ENCODE measurements around the gene S1PR1. TPM values are rescaled to one million over a fixed set of nuclear protein-coding genes. Genes with fewer than 3 reads are reported as not detected.

The S1PR1 gene
- total RNA-seq, 5 donors from 2014 or later (not counting 1 experiment from before 2014, with no cell fraction given): 178 to 368 (median 354) TPM

DNA sequence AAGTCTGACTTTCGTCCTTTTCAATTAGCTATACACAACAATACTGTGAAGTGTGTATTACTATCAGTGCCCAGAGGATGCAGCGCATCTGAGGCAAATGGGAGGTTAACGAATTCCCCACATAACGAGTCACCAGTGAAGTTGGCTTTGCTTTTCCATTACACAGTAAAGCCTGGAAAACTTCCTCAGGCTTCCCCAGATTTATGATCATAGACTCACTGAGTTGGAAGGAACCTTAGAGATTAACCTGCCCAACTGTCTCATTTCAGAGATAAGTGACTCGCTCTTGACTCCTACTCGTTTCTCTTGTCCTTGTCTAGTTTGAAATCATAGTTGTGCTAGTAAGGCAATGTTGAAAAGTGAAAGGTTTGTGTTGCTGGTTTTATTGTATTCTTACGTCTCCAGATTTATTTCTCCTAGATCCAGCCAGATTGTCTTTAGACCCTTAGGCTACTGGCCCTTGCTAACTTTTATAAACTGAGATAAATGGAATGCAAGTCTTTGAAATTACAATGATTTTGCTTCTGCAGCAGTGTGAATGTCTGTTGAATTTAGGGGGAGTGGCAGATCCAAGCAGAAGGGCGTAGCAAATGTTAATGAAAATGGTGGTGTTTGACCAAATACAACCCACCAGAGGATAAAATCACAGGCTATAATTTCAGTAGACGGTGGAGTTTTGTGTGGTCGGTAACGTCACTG lies 17.3 kb downstream of the S1PR1 start:
- Mint-ChIP-seq H3K4me3 (no peak overlapping the region), H3K27me3 (no peaks in the 10 kb centered on the region), H3K27ac (peak overlapping the region in 1 of 2 donors; percentile 11), H3K9me3 (no peaks in the 10 kb centered on the region), H3K4me1 (peaks cover 53 to 63% (median 62%) of the 10 kb centered on the region in 3 donors), H3K36me3 (no peaks in the 10 kb centered on the region)
- ATAC-seq (replicated peaks in 1 of 4): no peak
- ChIA-PET CTCF (interaction anchor here (0.6 to 1.7 kb wide), 4 partner anchors 9 to 333 kb away, joined by 3 to 14 read pairs (median 3); no protein-coding TSS in a partner anchor), POLR2A (interaction anchor here (1.1 to 1.4 kb wide), 3 partner anchors 9 to 89 kb away, joined by 3 to 8 read pairs (median 5); no protein-coding TSS in a partner anchor)
- Histone ChIP-seq H3K4me3 (ENCODE audit: control insufficient read depth in 1 of 2, extremely low read depth in 1 of 2, low read length in 1 of 2) (no peak overlapping the region), H3K36me3 (ENCODE audit: control insufficient read depth in 2 of 2, extremely low read depth in 1 of 2, insufficient read depth in 1 of 2, low read length in 1 of 2) (no peaks in the 10 kb centered on the region), H3K27ac (ENCODE audit: low read length) (no peak overlapping the region), H3K27me3 (replicated peaks in 1 of 2; ENCODE audit: control insufficient read depth in 2 of 2, extremely low read depth in 1 of 2, insufficient read depth in 2 of 2, low read length in 1 of 2) (no peaks in the 10 kb centered on the region), H3K9me3 (no peaks in the 10 kb centered on the region), H3K4me1 (ENCODE audit: control insufficient read depth in 1 of 2, extremely low read depth in 1 of 2, insufficient read depth in 2 of 2, low read length in 2 of 2) (peaks cover 14 to 15% of the 10 kb centered on the region in 2 experiments)
- DNase-seq: no peak
- WGBS (ENCODE audit: insufficient coverage): 100% methylated on average over 3 of the region's 11 CpGs

DNA sequence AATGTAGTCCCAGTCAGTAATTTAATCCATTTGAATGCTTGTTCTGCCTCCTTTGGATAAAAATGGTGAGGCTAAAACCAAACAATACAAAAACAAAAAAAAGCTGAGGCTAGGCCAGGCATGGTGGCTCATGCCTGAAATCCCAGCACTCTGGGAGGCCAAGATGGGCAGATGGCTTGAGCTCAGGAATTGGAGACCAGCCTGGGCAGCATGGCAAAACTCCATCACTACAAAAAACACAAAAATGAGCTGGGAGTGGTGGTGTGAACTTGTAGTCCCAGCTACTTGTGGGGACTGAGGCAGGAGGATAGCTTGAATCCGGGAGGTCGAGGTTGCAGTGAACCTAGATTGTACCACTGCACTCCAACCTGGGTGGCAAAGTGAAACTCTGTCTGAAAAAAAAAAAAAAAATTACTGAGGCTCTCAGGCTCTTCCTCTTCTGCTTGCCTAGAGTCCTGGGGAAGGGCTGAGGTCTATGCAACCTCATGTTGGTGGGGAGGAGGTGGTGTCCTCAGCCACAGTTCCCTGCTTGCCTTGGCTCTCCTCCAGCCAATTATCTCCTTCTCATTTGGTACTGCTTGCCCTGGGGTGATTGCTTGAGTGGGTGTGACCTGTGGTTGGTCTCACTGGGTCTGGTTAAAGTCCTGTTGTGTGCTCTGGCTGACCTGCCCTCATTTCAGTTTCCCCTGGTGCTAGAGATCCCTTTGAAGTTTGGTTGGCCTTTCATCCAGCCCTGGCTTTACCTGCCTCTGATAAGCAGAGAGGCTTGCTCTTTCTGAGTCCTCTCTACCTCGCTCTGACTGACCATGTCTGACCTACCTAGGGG lies 20.9 kb downstream of the S1PR1 start:
- peak overlapping the region in 2 of 3 donors; percentile 17 to 38 for H3K4me3 Mint-ChIP-seq
- peak in 25 of 35 experiments; percentile 12 to 65 (median 38) for DNase-seq
- peaks cover 58 to 68% (median 63%) of the 10 kb centered on the region in 3 donors for H3K4me1 Mint-ChIP-seq
- peak; percentile 69 to 74 (median 72) for ATAC-seq (replicated peaks in 1 of 4)
- H3K9me3 Mint-ChIP-seq: no peaks in the 10 kb centered on the region
- CTCF ChIA-PET: interaction anchor here (0.6 to 1.8 kb wide), 7 partner anchors 8 to 146 kb away, joined by 3 to 6 read pairs (median 3); no protein-coding TSS in a partner anchor
- WGBS (ENCODE audit: insufficient coverage): 20% methylated on average over 1 of the region's 3 CpGs
- Histone ChIP-seq H3K4me1 (ENCODE audit: control insufficient read depth in 1 of 2, extremely low read depth in 1 of 2, insufficient read depth in 2 of 2, low read length in 2 of 2) (peaks cover 32 to 43% of the 10 kb centered on the region in 2 experiments), H3K36me3 (ENCODE audit: control insufficient read depth in 2 of 2, extremely low read depth in 1 of 2, insufficient read depth in 1 of 2, low read length in 1 of 2) (no peaks in the 10 kb centered on the region), H3K4me3 (ENCODE audit: control insufficient read depth in 1 of 2, extremely low read depth in 1 of 2, low read length in 1 of 2) (no peak overlapping the region), H3K27ac (ENCODE audit: low read length) (peak overlapping the region; percentile 58), H3K9me3 (no peaks in the 10 kb centered on the region), H3K27me3 (replicated peaks in 1 of 2; ENCODE audit: control insufficient read depth in 2 of 2, extremely low read depth in 1 of 2, insufficient read depth in 2 of 2, low read length in 1 of 2) (no peaks in the 10 kb centered on the region)
- peak overlapping the region; percentile 79 to 93 for H3K27ac Mint-ChIP-seq
- no peaks in the 10 kb centered on the region for H3K36me3 Mint-ChIP-seq
- POLR2A ChIA-PET: interaction anchor here (0.6 to 0.8 kb wide), 7 partner anchors 16 to 876 kb away, joined by 3 to 10 read pairs (median 6); no protein-coding TSS in a partner anchor
- no peaks in the 10 kb centered on the region for H3K27me3 Mint-ChIP-seq

- no peak for DNase-seq
- no peak overlapping the region for H3K4me3 ChIP-seq (ENCODE audit: control insufficient read depth in 1 of 2, extremely low read depth in 1 of 2, low read length in 1 of 2)
- H3K27me3 Mint-ChIP-seq: no peaks in the 10 kb centered on the region
- H3K36me3 Mint-ChIP-seq: no peaks in the 10 kb centered on the region
- peaks cover 51 to 59% of the 10 kb centered on the region in 2 experiments for H3K4me1 ChIP-seq (ENCODE audit: control insufficient read depth in 1 of 2, extremely low read depth in 1 of 2, insufficient read depth in 2 of 2, low read length in 2 of 2)
- H3K27me3 ChIP-seq (replicated peaks in 1 of 2; ENCODE audit: control insufficient read depth in 2 of 2, extremely low read depth in 1 of 2, insufficient read depth in 2 of 2, low read length in 1 of 2): no peaks in the 10 kb centered on the region
- H3K27ac ChIP-seq (ENCODE audit: low read length): peak overlapping the region; percentile 46
- peaks cover 69 to 78% (median 74%) of the 10 kb centered on the region in 3 donors for H3K4me1 Mint-ChIP-seq
- ChIA-PET POLR2A (interaction anchor here in 1 of 2 donors (0.6 to 0.8 kb wide), 3 partner anchors 21 to 310 kb away, joined by 3 to 5 read pairs (median 5); no protein-coding TSS in a partner anchor), CTCF (interaction anchor here (0.6 to 1.9 kb wide), 4 partner anchors 21 to 50 kb away, joined by 3 to 8 read pairs (median 3); no protein-coding TSS in a partner anchor)
- H3K36me3 ChIP-seq (ENCODE audit: control insufficient read depth in 2 of 2, extremely low read depth in 1 of 2, insufficient read depth in 1 of 2, low read length in 1 of 2): no peaks in the 10 kb centered on the region
- no peak overlapping the region for H3K4me3 Mint-ChIP-seq
- peak overlapping the region; percentile 87 to 93 for H3K27ac Mint-ChIP-seq
- no peaks in the 10 kb centered on the region for H3K9me3 Mint-ChIP-seq
- no peaks in the 10 kb centered on the region for H3K9me3 ChIP-seq
- peak in 1 of 4 experiments; percentile 28 for ATAC-seq (replicated peaks in 1 of 4)
Observed at GRCh38 chr1:101259744-101260148, 22.9 kb downstream of the S1PR1 start.

GRCh38 chr1:101260556-101261350 lies 23.9 kb downstream of the S1PR1 start:
- no CpG with 5 or more reads among the region's 1 CpG for WGBS (ENCODE audit: insufficient coverage)
- no peaks in the 10 kb centered on the region for H3K27me3 ChIP-seq (replicated peaks in 1 of 2; ENCODE audit: control insufficient read depth in 2 of 2, extremely low read depth in 1 of 2, insufficient read depth in 2 of 2, low read length in 1 of 2)
- peaks cover 58 to 70% of the 10 kb centered on the region in 2 experiments for H3K4me1 ChIP-seq (ENCODE audit: control insufficient read depth in 1 of 2, extremely low read depth in 1 of 2, insufficient read depth in 2 of 2, low read length in 2 of 2)
- Mint-ChIP-seq H3K27me3 (no peaks in the 10 kb centered on the region), H3K9me3 (no peaks in the 10 kb centered on the region), H3K4me1 (peaks cover 79 to 85% (median 84%) of the 10 kb centered on the region in 3 donors), H3K36me3 (no peaks in the 10 kb centered on the region), H3K27ac (peak overlapping the region; percentile 87 to 93), H3K4me3 (peak overlapping the region in 1 of 3 donors; percentile 8)
- H3K36me3 ChIP-seq (ENCODE audit: control insufficient read depth in 2 of 2, extremely low read depth in 1 of 2, insufficient read depth in 1 of 2, low read length in 1 of 2): no peaks in the 10 kb centered on the region
- ChIA-PET CTCF (interaction anchor here in 1 of 2 donors (1.1 to 1.9 kb wide), 4 partner anchors 10 to 49 kb away, joined by 3 to 8 read pairs (median 4); no protein-coding TSS in a partner anchor), POLR2A (interaction anchor here (0.6 to 0.7 kb wide), 5 partner anchors 14 to 311 kb away, joined by 3 to 7 read pairs (median 5); no protein-coding TSS in a partner anchor)
- peak overlapping the region; percentile 46 for H3K27ac ChIP-seq (ENCODE audit: low read length)
- no peaks in the 10 kb centered on the region for H3K9me3 ChIP-seq
- DNase-seq (no peak), ATAC-seq (replicated peaks in 1 of 4) (no peak)
- no peak overlapping the region for H3K4me3 ChIP-seq (ENCODE audit: control insufficient read depth in 1 of 2, extremely low read depth in 1 of 2, low read length in 1 of 2)

- Mint-ChIP-seq H3K27me3 (no peaks in the 10 kb centered on the region), H3K4me1 (peaks cover 87 to 90% (median 87%) of the 10 kb centered on the region in 3 donors), H3K36me3 (no peaks in the 10 kb centered on the region), H3K9me3 (no peaks in the 10 kb centered on the region), H3K27ac (peak overlapping the region; percentile 76 to 82), H3K4me3 (peak overlapping the region in 1 of 3 donors; percentile 11)
- Histone ChIP-seq H3K4me1 (ENCODE audit: control insufficient read depth in 1 of 2, extremely low read depth in 1 of 2, insufficient read depth in 2 of 2, low read length in 2 of 2) (peaks cover 67 to 70% of the 10 kb centered on the region in 2 experiments), H3K9me3 (no peaks in the 10 kb centered on the region), H3K4me3 (ENCODE audit: control insufficient read depth in 1 of 2, extremely low read depth in 1 of 2, low read length in 1 of 2) (no peak overlapping the region), H3K27ac (ENCODE audit: low read length) (no peak overlapping the region), H3K27me3 (replicated peaks in 1 of 2; ENCODE audit: control insufficient read depth in 2 of 2, extremely low read depth in 1 of 2, insufficient read depth in 2 of 2, low read length in 1 of 2) (no peaks in the 10 kb centered on the region), H3K36me3 (ENCODE audit: control insufficient read depth in 2 of 2, extremely low read depth in 1 of 2, insufficient read depth in 1 of 2, low read length in 1 of 2) (no peaks in the 10 kb centered on the region)
- ChIA-PET CTCF (interaction anchor here (0.5 to 1.2 kb wide), 4 partner anchors 11 to 27 kb away, joined by 3 to 5 read pairs (median 4); no protein-coding TSS in a partner anchor), POLR2A (interaction anchor here (0.7 to 1.0 kb wide), 4 partner anchors 16 to 827 kb away, joined by 3 to 4 read pairs (median 3); no protein-coding TSS in a partner anchor)
- no peak for ATAC-seq (replicated peaks in 1 of 4)
- 68% methylated on average over 3 of the region's 4 CpGs for WGBS (ENCODE audit: insufficient coverage)
- DNase-seq: no peak
Observed at GRCh38 chr1:101261623-101262022, 24.8 kb downstream of the S1PR1 start.

Measured in T-cell (primary cell).